Measurements from ENCODE around the gene ATXN1. TPM values are rescaled to one million over a fixed set of nuclear protein-coding genes. Genes with fewer than 3 reads are reported as not detected.
"Not testable (repeated sequence)": the region's sequence is repeated elsewhere in the genome, so short reads cannot be mapped to it uniquely, and the experiment has no call there.

ATXN1 gene
- total RNA-seq, 1 donor from 2014 or later: 15.5 TPM

DNA sequence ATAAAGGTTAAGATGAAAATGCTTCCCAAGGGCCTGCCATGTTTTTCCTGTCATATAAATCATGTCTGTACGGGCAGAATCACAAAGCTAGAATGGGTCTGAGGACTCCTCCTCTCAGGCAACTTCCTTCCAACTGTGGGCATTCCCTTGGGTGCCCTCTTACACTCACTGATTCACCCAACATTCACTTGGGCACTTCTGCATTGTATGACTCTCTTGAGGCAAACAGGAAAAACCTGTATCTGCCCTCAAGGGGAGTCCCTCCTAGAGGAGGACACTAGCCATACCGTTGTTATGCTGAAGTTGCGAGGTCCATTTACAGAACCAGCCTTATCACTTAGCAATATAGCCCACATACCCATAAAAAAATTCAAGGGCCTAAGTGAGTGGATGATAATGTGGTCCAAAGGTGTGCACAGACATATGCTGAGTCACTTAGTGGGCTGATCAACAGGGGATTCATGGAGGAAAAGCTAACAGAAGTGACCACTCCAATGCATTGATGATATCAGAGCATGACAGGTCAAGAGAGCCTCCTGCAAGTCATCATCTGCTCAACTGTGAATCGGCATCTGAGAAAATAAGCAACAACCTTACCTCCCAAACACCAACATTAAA, 131.1 kb downstream of the ATXN1 start:
- H3K27ac Mint-ChIP-seq (ENCODE audit: unreplicated experiment): no peak overlapping the region
- TF ChIP-seq, protein P1, sequence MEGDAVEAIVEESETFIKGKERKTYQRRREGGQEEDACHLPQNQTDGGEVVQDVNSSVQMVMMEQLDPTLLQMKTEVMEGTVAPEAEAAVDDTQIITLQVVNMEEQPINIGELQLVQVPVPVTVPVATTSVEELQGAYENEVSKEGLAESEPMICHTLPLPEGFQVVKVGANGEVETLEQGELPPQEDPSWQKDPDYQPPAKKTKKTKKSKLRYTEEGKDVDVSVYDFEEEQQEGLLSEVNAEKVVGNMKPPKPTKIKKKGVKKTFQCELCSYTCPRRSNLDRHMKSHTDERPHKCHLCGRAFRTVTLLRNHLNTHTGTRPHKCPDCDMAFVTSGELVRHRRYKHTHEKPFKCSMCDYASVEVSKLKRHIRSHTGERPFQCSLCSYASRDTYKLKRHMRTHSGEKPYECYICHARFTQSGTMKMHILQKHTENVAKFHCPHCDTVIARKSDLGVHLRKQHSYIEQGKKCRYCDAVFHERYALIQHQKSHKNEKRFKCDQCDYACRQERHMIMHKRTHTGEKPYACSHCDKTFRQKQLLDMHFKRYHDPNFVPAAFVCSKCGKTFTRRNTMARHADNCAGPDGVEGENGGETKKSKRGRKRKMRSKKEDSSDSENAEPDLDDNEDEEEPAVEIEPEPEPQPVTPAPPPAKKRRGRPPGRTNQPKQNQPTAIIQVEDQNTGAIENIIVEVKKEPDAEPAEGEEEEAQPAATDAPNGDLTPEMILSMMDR (IDR thresholded peaks at IDR 0.05; ENCODE audit: partially characterized antibody, unreplicated experiment): no peak
- no peak for DNase-seq
- H3K4me1 Mint-ChIP-seq (ENCODE audit: low read depth, unreplicated experiment): peaks cover 1% of the 10 kb centered on the region
- peaks cover 1% of the 10 kb centered on the region for H3K9me3 Mint-ChIP-seq (ENCODE audit: unreplicated experiment)
- no peak overlapping the region for H3K4me3 Mint-ChIP-seq (ENCODE audit: unreplicated experiment)
- H3K36me3 Mint-ChIP-seq (ENCODE audit: unreplicated experiment): no peaks in the 10 kb centered on the region
- no peaks in the 10 kb centered on the region for H3K27me3 Mint-ChIP-seq (ENCODE audit: unreplicated experiment)

DNA sequence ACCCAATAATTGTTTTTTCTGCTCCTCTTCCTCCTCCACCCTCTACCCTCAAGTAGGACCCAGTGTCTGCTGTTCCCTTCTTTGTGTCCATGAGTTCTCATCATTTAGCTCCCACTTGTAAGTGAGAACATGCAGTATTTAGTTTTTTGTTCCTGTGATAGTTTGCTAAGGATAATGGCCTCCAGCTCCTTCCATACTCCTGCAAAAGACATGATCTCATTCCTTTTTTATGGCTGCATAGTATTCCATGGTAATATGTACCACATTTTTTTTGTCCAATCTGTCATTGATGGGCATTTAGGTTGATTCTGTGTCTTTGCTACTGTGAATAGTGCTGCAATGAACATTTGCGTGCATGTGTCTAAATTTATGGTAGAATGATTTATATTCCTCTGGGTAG, 132.7 kb downstream of the ATXN1 start:
- H3K9me3 Mint-ChIP-seq (ENCODE audit: unreplicated experiment); H3K4me3 Mint-ChIP-seq (ENCODE audit: unreplicated experiment); H3K27ac Mint-ChIP-seq (ENCODE audit: unreplicated experiment); H3K27me3 Mint-ChIP-seq (ENCODE audit: unreplicated experiment); H3K36me3 Mint-ChIP-seq (ENCODE audit: unreplicated experiment); DNase-seq; H3K4me1 Mint-ChIP-seq (ENCODE audit: low read depth, unreplicated experiment): not testable (repeated sequence)

DNA sequence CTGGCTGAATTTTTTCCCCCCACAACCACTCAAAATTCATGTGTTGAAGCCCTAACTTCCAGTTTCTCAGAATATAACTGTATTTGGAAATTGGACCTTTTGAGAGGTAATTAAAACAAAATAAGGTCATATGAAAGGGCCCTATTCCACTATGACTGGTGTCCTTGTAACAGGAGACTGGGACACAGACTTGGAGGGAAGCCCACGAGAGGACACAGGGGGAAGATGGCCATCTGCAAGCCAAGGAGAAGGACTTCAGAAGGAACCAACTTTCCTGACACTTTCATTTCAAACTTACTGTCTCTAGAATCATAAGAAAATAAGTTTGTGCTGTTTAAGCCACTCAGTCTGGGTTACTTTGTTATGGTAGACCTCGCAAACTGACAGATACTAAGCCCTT, 134.6 kb downstream of the ATXN1 start:
- DNase-seq: no peak
- H3K4me1 Mint-ChIP-seq (ENCODE audit: low read depth, unreplicated experiment): peaks cover under 1% of the 10 kb centered on the region
- H3K36me3 Mint-ChIP-seq (ENCODE audit: unreplicated experiment): no peaks in the 10 kb centered on the region

DNA sequence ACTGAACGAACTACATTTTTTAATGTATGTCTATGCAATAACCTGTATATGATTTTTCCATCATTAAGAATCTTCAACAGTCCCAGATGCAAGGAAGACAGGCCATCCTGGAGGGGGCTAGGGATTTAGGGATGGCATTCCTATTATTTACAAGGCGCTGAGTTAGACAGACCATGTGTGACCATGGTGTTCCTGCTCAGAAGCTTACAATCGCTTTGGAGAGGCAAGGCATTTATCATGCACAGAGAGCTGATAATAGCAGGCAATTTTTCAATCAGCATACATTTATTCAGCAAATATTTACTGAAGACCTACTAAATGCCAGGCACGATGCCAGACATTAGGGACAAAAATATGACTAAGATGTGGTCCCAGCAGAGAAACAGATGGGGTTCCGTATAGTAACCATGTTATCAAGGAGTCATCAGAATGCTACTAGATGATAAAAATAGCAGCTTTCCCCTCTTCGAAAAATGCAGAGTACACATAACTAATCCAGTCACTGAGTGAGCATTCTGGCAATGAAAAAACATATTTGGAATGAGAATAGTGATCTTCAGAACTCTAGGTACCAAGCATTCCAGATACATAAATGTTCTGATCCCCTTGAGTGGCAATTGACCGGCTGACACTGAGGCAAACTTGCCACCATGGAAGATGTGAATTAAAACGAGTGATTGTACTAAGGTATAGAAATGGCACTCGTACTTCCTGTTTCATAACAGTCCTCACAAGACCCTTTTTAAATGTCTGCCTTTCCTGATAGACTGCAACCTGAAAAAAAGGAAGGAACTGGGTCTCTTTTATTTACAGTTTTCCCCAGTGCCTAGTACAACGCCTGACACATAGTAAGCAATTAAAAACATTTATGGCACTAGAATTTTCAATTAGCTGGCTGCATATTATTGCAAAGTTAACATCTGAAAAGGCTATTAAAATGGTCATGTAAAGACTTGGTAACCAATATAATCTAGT, 135.7 kb downstream of the ATXN1 start:
- Mint-ChIP-seq H3K27ac (ENCODE audit: unreplicated experiment) (no peak overlapping the region), H3K4me1 (ENCODE audit: low read depth, unreplicated experiment) (no peaks in the 10 kb centered on the region), H3K36me3 (ENCODE audit: unreplicated experiment) (no peaks in the 10 kb centered on the region), H3K9me3 (ENCODE audit: unreplicated experiment) (peaks cover 1% of the 10 kb centered on the region), H3K4me3 (ENCODE audit: unreplicated experiment) (no peak overlapping the region), H3K27me3 (ENCODE audit: unreplicated experiment) (no peaks in the 10 kb centered on the region)
- TF ChIP-seq, protein P1 (IDR thresholded peaks at IDR 0.05; ENCODE audit: partially characterized antibody, unreplicated experiment): no peak
- no peak for DNase-seq

More for the DNA sequence above, 134.6 kb downstream of the ATXN1 start:
- H3K27ac Mint-ChIP-seq (ENCODE audit: unreplicated experiment): no peak overlapping the region
- TF ChIP-seq, protein P1 (IDR thresholded peaks at IDR 0.05; ENCODE audit: partially characterized antibody, unreplicated experiment): no peak
- H3K27me3 Mint-ChIP-seq (ENCODE audit: unreplicated experiment): no peaks in the 10 kb centered on the region
- H3K4me3 Mint-ChIP-seq (ENCODE audit: unreplicated experiment): no peak overlapping the region
- H3K9me3 Mint-ChIP-seq (ENCODE audit: unreplicated experiment): peaks cover 1% of the 10 kb centered on the region

DNA sequence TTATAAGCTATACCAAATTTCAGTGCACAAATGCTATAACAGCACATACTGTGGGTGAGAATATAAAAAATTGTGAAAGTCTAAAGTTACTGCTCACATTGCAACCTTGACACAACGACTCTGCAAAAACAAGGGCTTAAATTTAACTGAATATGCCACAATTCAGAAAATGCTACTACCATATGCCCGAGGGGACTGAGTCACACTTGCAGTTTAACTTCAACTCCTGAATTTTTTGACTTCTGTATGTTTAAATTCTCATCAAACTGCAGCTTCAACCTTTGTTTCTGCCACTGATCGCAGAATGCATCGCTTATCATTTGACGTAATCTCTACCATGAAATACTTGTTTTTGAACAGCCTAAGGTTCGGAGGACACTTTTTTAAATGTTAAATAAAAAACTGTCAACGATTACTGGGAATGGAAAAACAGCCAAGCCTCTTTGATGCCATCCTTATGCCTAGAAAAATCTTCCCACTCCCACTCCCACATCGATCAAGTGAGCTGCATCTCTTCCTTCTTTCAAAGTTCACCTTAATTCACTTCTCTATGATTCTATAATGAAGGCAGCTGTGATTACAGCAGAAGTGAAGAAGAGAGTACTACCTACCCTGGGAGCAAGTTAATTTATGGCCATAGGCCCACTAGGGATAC, 136.5 kb downstream of the ATXN1 start:
- DNase-seq: no peak
- TF ChIP-seq, protein P1 (IDR thresholded peaks at IDR 0.05; ENCODE audit: partially characterized antibody, unreplicated experiment): no peak
- Mint-ChIP-seq H3K27me3 (ENCODE audit: unreplicated experiment) (no peaks in the 10 kb centered on the region), H3K4me3 (ENCODE audit: unreplicated experiment) (no peak overlapping the region), H3K4me1 (ENCODE audit: low read depth, unreplicated experiment) (no peaks in the 10 kb centered on the region), H3K9me3 (ENCODE audit: unreplicated experiment) (peaks cover 1% of the 10 kb centered on the region), H3K36me3 (ENCODE audit: unreplicated experiment) (no peaks in the 10 kb centered on the region), H3K27ac (ENCODE audit: unreplicated experiment) (no peak overlapping the region)
